ENCODE results near the gene SLC38A4.

DNA sequence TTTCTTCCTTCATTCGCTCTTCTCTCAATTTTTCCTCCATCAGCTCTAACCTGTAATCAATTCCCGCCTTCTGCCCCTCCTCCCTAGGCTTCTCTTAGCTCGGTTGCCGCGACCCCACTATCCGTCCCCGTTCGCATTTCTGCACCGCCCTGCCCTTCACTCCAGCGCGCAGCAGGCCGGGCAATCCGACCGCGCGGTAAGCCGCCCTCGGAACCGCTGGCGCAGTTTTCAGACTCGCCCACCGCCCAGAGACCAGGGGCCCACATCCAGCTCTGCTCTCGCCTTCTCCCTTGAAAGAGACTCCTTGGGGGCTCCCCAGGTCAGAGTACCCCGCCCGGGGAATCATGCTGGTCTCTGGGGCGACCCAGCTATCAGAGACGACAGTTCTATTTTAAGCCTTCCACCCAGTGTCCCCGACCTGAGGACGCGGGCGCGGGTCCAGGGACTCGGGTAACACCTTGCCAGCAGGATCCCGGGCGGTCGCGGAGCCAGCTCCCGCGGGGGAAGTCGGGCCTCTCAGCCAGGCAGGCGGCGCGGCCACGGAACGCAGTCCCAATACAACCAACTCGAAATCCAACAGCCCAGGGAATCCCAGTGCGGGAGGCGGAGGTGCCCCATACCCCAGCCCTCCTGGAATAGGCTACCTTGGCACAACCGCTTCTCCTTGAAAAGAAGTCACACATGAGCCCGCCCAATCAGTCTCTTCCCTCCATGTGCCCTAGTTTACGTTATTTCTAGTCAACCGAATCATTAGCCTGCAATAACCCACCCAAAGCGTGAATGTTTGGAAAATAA lies 5.7 kb upstream of the SLC38A4 start:
- TF ChIP-seq, protein P1, sequence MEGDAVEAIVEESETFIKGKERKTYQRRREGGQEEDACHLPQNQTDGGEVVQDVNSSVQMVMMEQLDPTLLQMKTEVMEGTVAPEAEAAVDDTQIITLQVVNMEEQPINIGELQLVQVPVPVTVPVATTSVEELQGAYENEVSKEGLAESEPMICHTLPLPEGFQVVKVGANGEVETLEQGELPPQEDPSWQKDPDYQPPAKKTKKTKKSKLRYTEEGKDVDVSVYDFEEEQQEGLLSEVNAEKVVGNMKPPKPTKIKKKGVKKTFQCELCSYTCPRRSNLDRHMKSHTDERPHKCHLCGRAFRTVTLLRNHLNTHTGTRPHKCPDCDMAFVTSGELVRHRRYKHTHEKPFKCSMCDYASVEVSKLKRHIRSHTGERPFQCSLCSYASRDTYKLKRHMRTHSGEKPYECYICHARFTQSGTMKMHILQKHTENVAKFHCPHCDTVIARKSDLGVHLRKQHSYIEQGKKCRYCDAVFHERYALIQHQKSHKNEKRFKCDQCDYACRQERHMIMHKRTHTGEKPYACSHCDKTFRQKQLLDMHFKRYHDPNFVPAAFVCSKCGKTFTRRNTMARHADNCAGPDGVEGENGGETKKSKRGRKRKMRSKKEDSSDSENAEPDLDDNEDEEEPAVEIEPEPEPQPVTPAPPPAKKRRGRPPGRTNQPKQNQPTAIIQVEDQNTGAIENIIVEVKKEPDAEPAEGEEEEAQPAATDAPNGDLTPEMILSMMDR (conservative IDR thresholded peaks at IDR 0.05; ENCODE audit: low read depth in 2 of 2), result no peak
- TF ChIP-seq ZNF331 (CRISPR knock-in tag; IDR thresholded peaks at IDR 0.05; ENCODE audit: low read depth) (no peak), EZH2phosphoT487 (IDR thresholded peaks at IDR 0.05; ENCODE audit: unreplicated experiment) (no peak), POLR2AphosphoS5 (IDR thresholded peaks at IDR 0.05; ENCODE audit: low read depth) (no peak)
